ENCODE measurements around the gene MCUR1. TPM values are rescaled to one million over a fixed set of nuclear protein-coding genes. Genes with fewer than 3 reads are reported as not detected.

MCUR1 gene
- total and polyA plus RNA-seq, 9 of the 15 experiments (the other 6 are each of a cell fraction or from before 2014, with no cell fraction given), result 5.1 to 60.2 (median 41.4) TPM

GRCh38 chr6:13813621-13814175 is 659 bp downstream of the MCUR1 start (continued):
- peak; percentile 38; the same call in 1 of the 2 replicates for TF ChIP-seq TFAP4 (CRISPR knock-in tag; IDR thresholded peaks at IDR 0.05; ENCODE audit: borderline replicate concordance)
- TF ChIP-seq ZNF592 (IDR thresholded peaks at IDR 0.05), result no peak
- peak; percentile 62; the same call in 1 of the 2 replicates for TF ChIP-seq SMARCE1 (IDR thresholded peaks at IDR 0.05)
- peak; percentile 20; the same call in 1 of the 2 replicates for TF ChIP-seq MTA1 (IDR thresholded peaks at IDR 0.05; ENCODE audit: borderline replicate concordance)
- TF ChIP-seq ZNF224 (CRISPR knock-in tag; IDR thresholded peaks at IDR 0.05), result no peak
- TF ChIP-seq NR3C1 (CRISPR knock-in tag; IDR thresholded peaks at IDR 0.05), result no peak; the same call in 1 of the 2 replicates
- no peak for TF ChIP-seq DACH1 (IDR thresholded peaks at IDR 0.05; ENCODE audit: partially characterized antibody)
- no peak for TF ChIP-seq ZNF583 (CRISPR knock-in tag; IDR thresholded peaks at IDR 0.05)
- peak; percentile 34; the same call in 1 of the 2 replicates for TF ChIP-seq HDAC2 (IDR thresholded peaks at IDR 0.05)
- no peak for TF ChIP-seq MAFF (IDR thresholded peaks at IDR 0.05; ENCODE audit: low read length)
- TF ChIP-seq CBX3 (IDR thresholded peaks at IDR 0.05; ENCODE audit: borderline replicate concordance in 1 of 2, low read length in 2 of 2), result no peak
- TF ChIP-seq ZNF445 (CRISPR knock-in tag; IDR thresholded peaks at IDR 0.05; ENCODE audit: low read depth), result no peak
- TF ChIP-seq MBD1 (CRISPR knock-in tag; IDR thresholded peaks at IDR 0.05), result no peak
- peak; percentile 19 for TF ChIP-seq PRPF4 (IDR thresholded peaks at IDR 0.05; ENCODE audit: insufficient read depth, low read depth, low read length, poor library complexity, severe bottlenecking)
- TF ChIP-seq ATF1 (CRISPR knock-in tag; IDR thresholded peaks at IDR 0.05), result no peak
- TF ChIP-seq ATF1 (tag; IDR thresholded peaks at IDR 0.05), result no peak
- peak; percentile 28 for TF ChIP-seq SAP30 (IDR thresholded peaks at IDR 0.05; ENCODE audit: borderline replicate concordance, insufficient read depth, low read depth, low read length, poor library complexity, severe bottlenecking)

Measured in K562 (cell line).